GM13977 (cell line): ENCODE results near the gene RUFY3.

Experiments used
- DNase-seq: peaks from one replicate; pipeline ENCODE4 v3.0.0; 2012; ENCODE audit warnings: low spot score
- in situ Hi-C: fragments of 300-500 bp; cut with MboI; formaldehyde crosslinking; loops from one replicate; pipeline ENCODE4 v1.12.0; 2022; ENCODE audit warnings: low sequenced_read_pairs, low pct_unique_long_range_greater_than_20kb, mixed read lengths, inconsistent platforms; ENCODE audit not compliant: unreplicated experiment
- TF ChIP-seq, protein P1 (sequence below): IDR thresholded peaks from 2 replicates; pipeline ENCODE4 v1.5.1; 2012; ENCODE audit warnings: mild to moderate bottlenecking, control low read depth; ENCODE audit not compliant: insufficient read depth; ENCODE audit errors: extremely low read depth, missing control alignments

Gene RUFY3

DNA sequence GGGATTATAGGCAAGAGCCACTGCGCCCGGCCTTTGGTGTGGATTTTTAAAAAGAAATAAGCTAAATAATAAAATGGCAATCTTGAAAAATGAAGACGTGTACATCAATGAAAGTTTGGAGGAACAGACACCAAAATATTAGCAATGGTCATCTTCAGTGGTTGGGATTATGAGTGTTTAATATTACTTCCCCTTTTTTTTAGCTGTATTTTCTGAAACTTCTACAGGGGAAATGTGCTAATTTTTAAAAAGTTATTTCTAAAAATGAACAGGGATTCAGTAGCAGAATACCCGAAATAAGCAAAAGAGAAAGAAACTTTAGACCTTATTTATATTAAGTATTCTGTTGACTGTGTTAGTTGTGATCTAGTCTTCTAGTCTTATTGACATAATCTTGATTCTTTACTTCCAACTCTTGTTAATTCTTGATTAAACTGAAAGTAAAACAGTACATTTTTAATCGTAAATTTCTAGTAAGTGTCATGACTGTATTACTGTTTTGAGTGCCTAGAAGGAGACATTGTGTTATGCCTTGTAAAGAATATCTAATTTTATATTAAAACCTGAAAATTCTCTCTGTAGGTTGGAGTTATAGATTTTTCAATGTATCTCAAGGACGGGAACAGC lies 51.3 kb downstream of the RUFY3 start:
- in situ Hi-C loops: no loop called here
- TF ChIP-seq, protein P1, sequence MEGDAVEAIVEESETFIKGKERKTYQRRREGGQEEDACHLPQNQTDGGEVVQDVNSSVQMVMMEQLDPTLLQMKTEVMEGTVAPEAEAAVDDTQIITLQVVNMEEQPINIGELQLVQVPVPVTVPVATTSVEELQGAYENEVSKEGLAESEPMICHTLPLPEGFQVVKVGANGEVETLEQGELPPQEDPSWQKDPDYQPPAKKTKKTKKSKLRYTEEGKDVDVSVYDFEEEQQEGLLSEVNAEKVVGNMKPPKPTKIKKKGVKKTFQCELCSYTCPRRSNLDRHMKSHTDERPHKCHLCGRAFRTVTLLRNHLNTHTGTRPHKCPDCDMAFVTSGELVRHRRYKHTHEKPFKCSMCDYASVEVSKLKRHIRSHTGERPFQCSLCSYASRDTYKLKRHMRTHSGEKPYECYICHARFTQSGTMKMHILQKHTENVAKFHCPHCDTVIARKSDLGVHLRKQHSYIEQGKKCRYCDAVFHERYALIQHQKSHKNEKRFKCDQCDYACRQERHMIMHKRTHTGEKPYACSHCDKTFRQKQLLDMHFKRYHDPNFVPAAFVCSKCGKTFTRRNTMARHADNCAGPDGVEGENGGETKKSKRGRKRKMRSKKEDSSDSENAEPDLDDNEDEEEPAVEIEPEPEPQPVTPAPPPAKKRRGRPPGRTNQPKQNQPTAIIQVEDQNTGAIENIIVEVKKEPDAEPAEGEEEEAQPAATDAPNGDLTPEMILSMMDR: no peak

DNA sequence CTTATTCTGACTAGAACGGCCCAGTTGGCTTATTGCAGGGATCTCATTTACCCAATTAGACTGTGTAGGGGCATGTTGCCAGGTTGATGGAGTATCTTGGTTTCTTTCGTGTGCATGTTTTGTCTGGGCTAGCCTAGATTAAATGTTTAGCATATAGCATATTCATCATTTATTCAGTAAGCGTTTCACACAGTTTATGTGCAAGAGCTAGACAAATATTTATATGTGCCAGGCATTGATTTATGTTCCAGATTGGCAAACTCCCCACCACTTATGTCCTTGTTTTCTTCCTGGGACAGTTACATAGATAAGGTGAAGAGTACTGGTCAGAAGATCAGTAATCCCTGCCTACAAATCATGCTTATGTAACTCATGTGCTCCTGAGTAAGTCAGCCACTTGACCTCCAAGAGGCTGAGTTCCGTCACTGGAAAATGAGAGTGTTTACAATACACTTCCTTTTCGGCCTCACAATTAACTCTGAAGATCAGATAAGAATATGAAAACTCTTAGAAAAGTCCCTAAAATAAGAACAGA lies 57.2 kb downstream of the RUFY3 start:
- no peak for DNase-seq
- in situ Hi-C loops: no loop called here
- TF ChIP-seq, protein P1: no peak

More for the DNA sequence above, 51.3 kb downstream of the RUFY3 start:
- DNase-seq: peak; percentile 28

DNA sequence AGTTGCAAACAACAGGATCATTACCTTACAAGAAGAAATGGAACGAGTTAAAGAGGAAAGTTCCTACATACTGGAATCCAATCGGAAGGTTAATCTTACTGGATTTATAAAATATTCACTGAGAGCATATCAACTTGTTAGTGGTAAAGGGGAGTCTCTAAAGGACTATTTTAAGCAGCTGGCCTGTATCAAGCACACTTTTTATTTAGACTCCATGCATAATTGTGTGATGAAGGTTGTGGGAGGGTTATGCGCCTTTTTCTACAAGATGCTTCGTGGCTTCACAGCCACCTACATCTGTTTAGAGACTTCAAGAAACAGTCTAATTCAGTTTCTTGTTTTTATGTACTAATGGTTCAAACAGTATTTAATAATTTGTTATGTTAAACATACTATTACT lies 61.3 kb downstream of the RUFY3 start:
- no peak for DNase-seq
- in situ Hi-C loops: no loop called here
- TF ChIP-seq, protein P1: no peak

DNA sequence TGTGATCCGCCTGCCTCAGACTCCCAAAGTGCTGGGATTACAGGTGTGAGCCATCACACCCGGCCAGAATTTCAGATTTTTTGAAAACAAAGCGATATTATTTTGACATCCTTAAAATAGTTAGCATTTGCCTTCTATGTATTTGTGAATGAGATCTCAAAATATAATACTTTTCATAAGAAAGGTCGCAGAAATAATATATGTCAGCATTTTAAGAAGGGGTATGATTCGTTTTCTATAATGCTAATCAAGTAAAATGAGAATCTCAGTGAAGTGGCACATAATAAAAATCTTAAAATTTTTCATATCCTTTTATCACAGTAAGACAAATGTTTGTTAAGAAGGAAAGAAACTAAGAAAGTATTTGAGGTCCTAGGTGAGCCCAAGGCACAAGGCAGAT lies 65.7 kb downstream of the RUFY3 start:
- in situ Hi-C loops: no loop called here
- no peak for DNase-seq

DNA sequence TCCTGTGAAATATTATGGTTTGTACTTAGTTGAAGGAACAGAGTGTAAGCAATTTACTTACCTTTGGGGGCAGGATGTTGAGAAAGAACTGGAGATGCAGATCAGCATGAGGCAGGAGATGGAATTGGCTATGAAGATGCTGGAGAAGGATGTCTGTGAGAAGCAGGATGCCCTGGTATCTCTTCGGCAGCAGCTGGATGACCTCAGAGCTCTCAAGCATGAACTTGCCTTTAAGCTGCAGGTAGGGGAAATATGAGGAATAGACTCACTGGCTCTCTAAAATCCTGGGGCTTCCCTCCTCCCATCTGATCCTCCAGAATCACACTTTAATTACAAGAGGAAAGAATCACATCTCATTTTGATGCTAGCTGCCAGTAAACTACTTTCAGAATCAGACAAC lies 67.0 kb downstream of the RUFY3 start:
- no peak for DNase-seq
- TF ChIP-seq, protein P1: no peak
- in situ Hi-C loops: no loop called here

More for the DNA sequence above, 65.7 kb downstream of the RUFY3 start:
- TF ChIP-seq, protein P1: no peak

DNA sequence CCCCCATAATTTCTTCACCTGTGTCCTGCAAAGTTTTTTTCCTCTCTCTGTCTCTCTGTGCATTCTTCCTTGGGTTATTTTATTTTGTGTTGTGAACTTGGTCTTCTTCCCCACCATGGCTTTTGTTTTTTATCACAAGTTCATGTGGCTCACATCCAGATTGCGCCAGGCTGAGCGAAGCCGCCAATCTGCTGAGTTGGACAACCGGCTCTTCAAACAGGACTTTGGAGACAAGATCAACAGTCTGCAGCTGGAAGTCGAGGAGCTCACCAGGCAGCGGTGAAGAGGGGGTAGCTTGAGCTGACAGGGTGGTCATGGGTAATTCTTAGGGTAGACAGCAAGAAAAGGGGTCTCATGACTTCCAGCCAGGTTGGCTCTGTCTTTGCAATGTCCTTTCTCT lies 71.9 kb downstream of the RUFY3 start:
- TF ChIP-seq, protein P1: no peak
- in situ Hi-C loops: no loop called here

DNA sequence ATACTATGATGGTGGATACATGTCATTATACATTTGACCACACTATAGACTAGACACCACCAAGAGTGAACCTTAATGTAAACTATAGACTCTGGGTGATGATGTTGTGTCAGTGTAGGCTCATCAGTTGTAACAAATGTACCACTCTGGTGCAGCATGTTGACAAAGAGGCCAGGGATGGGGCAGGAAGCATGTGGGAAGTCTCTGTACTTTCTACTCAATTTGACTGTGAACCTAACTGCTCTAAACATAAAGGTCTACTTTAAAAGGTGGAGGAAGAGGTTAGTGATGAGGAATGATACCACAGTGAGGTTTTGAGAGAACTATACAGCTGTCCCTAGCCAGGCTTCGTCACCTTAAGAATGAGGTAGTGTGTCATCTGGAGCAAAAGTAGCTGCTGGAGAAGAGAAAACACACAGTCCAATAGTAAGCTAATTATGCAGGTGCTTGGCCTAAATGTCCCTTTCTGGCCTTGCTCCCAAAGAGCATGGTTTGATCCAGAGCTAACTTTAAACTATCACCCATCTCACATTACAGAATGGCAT lies 79.6 kb downstream of the RUFY3 start:
- DNase-seq: peak; percentile 19
- TF ChIP-seq, protein P1: no peak
- in situ Hi-C loops: no loop called here

More for the DNA sequence above, 71.9 kb downstream of the RUFY3 start:
- no peak for DNase-seq
